MM.1S (cell line): ENCODE results near the gene PARD3.

ENCODE experiments used
- DNase-seq: peaks from one replicate; pipeline ENCODE4 v3.0.0-alpha.2; 2015
- H2AFZ ChIP-seq: fragments of 300-600 bp; sonication (generic); 2 replicates; pipeline ENCODE4 v1.6.0; 2016; ENCODE audit warnings: antibody characterized with exemption, low read length
- H3F3A ChIP-seq: fragments of 300-600 bp; sonication (generic); 2 replicates; pipeline ENCODE4 v1.6.1; 2016; ENCODE audit warnings: mild to moderate bottlenecking, antibody characterized with exemption, low read length, moderate library complexity, mixed read lengths; ENCODE audit not compliant: insufficient read depth
- H3K27ac ChIP-seq: fragments of 300-600 bp; sonication (generic); 2 replicates; pipeline ENCODE4 v1.5.1; 2016; ENCODE audit warnings: mild to moderate bottlenecking, low read length
- H3K27me3 ChIP-seq: fragments of 300-600 bp; sonication (generic); replicated peaks from 2 replicates; pipeline ENCODE4 v1.6.0; 2016; ENCODE audit warnings: low read length; ENCODE audit not compliant: insufficient read depth
- H3K36me3 ChIP-seq: fragments of 300-600 bp; sonication (generic); replicated peaks from 2 replicates; pipeline ENCODE4 v1.6.1; 2016; ENCODE audit warnings: mild to moderate bottlenecking, low read length, mixed read lengths; ENCODE audit not compliant: insufficient read depth
- H3K4me1 ChIP-seq: fragments of 300-600 bp; sonication (generic); 2 replicates; pipeline ENCODE4 v1.6.1; 2016; ENCODE audit warnings: low read length, mixed read lengths
- H3K4me2 ChIP-seq: fragments of 300-600 bp; sonication (generic); 2 replicates; pipeline ENCODE4 v1.6.0; 2016; ENCODE audit warnings: low read depth, low read length
- H3K4me3 ChIP-seq: fragments of 300-600 bp; sonication (generic); 2 replicates; pipeline ENCODE4 v1.5.1; 2016; ENCODE audit warnings: low read length, mixed read lengths
- H3K79me2 ChIP-seq: fragments of 300-600 bp; sonication (generic); 2 replicates; pipeline ENCODE4 v1.6.1; 2016; ENCODE audit warnings: mixed run types, low read length, mixed read lengths
- H3K9ac ChIP-seq: fragments of 300-600 bp; sonication (generic); 2 replicates; pipeline ENCODE4 v1.6.1; 2016; ENCODE audit warnings: low read length, mixed read lengths
- H3K9me2 ChIP-seq: fragments of 300-600 bp; sonication (generic); replicated peaks from 2 replicates; pipeline ENCODE4 v1.6.1; 2016; ENCODE audit warnings: mild to moderate bottlenecking, low read length, mixed read lengths; ENCODE audit not compliant: insufficient read depth
- H3K9me3 ChIP-seq: fragments of 300-600 bp; sonication (generic); replicated peaks from 2 replicates; pipeline ENCODE4 v1.6.1; 2016; ENCODE audit warnings: mild to moderate bottlenecking, low read length, mixed read lengths; ENCODE audit not compliant: insufficient read depth
- H4K20me1 ChIP-seq: fragments of 300-600 bp; sonication (generic); 2 replicates; pipeline ENCODE4 v1.6.1; 2016; ENCODE audit warnings: mild to moderate bottlenecking, low read length, moderate library complexity, mixed read lengths; ENCODE audit not compliant: insufficient read depth
- CTCF ChIP-seq: fragments of 300-600 bp; sonication (generic); IDR thresholded peaks from 2 replicates; pipeline ENCODE4 v1.5.1; 2016; ENCODE audit warnings: antibody characterized with exemption, low read length, mixed read lengths
- EZH2 ChIP-seq: fragments of 300-600 bp; sonication (generic); optimal IDR thresholded peaks from 2 replicates; pipeline ENCODE3; 2017; ENCODE audit warnings: low read depth, mild to moderate bottlenecking, antibody characterized with exemption, low read length, mixed read lengths
- EZH2phosphoT487 ChIP-seq: fragments of 300-600 bp; sonication (generic); IDR thresholded peaks from 2 replicates; pipeline ENCODE4 v1.6.1; 2018; ENCODE audit warnings: antibody characterized with exemption, low read length

Gene PARD3

GRCh38 chr10:34798654-34799053 is 16.4 kb downstream of the PARD3 start:
- Histone ChIP-seq H3K4me1 (no peaks in the 10 kb centered on the region), H3K27me3 (no peaks in the 10 kb centered on the region), H3K27ac (no peak overlapping the region), H3K79me2 (peaks cover 95% of the 10 kb centered on the region), H3K9me2 (no peaks in the 10 kb centered on the region), H2AFZ (no peak overlapping the region), H3K4me3 (no peak overlapping the region), H3K36me3 (no peaks in the 10 kb centered on the region), H3K9me3 (no peaks in the 10 kb centered on the region), H3K4me2 (no peak overlapping the region), H3K9ac (no peak overlapping the region), H3F3A (no peaks in the 10 kb centered on the region), H4K20me1 (no peaks in the 10 kb centered on the region)
- TF ChIP-seq CTCF = no peak
- TF ChIP-seq EZH2 = no peak
- DNase-seq = no peak

- Histone ChIP-seq H3K79me2 (peaks cover 98% of the 10 kb centered on the region), H3K9me3 (no peaks in the 10 kb centered on the region)
Observed at GRCh38 chr10:34797155-34797554, 17.9 kb downstream of the PARD3 start.

GRCh38 chr10:34796133-34796532 is 19.0 kb downstream of the PARD3 start:
- Histone ChIP-seq H3K36me3 (no peaks in the 10 kb centered on the region), H3K27ac (no peak overlapping the region), H3K4me2 (no peak overlapping the region), H2AFZ (no peak overlapping the region), H3K9ac (no peak overlapping the region), H3K27me3 (no peaks in the 10 kb centered on the region), H3K4me1 (no peaks in the 10 kb centered on the region; the same call in 1 of the 2 replicates), H3F3A (no peaks in the 10 kb centered on the region), H3K9me2 (no peaks in the 10 kb centered on the region), H3K4me3 (no peak overlapping the region), H3K9me3 (no peaks in the 10 kb centered on the region), H3K79me2 (peaks cover 98% of the 10 kb centered on the region), H4K20me1 (no peaks in the 10 kb centered on the region)
- DNase-seq = no peak
- no peak for TF ChIP-seq CTCF
- TF ChIP-seq EZH2 = no peak
- no peak for TF ChIP-seq EZH2phosphoT487

More at GRCh38 chr10:34797155-34797554, 17.9 kb downstream of the PARD3 start:
- no peak for DNase-seq
- no peaks in the 10 kb centered on the region for H3K9me2 ChIP-seq
- no peaks in the 10 kb centered on the region for H3F3A ChIP-seq
- no peaks in the 10 kb centered on the region for H3K36me3 ChIP-seq
- H3K27ac ChIP-seq = no peak overlapping the region
- H3K27me3 ChIP-seq = no peaks in the 10 kb centered on the region
- H3K4me3 ChIP-seq = no peak overlapping the region
- TF ChIP-seq EZH2phosphoT487 (no peak), CTCF (no peak), EZH2 (no peak)
- no peak overlapping the region for H3K9ac ChIP-seq
- H4K20me1 ChIP-seq = no peaks in the 10 kb centered on the region
- H2AFZ ChIP-seq = no peak overlapping the region
- no peaks in the 10 kb centered on the region for H3K4me1 ChIP-seq
- H3K4me2 ChIP-seq = no peak overlapping the region
